ENCODE results near the gene SLCO1B3. TPM values are rescaled to one million over a fixed set of nuclear protein-coding genes. Genes with fewer than 3 reads are reported as not detected.

SLCO1B3 gene
- total RNA-seq, 2 donors from 2014 or later, result not detected

- no peak for ATAC-seq
- Mint-ChIP-seq H3K27ac (no peak overlapping the region), H3K9me3 (peaks cover 8 to 12% of the 10 kb centered on the region in 2 donors), H3K36me3 (no peaks in the 10 kb centered on the region)
- DNase-seq (ENCODE audit: low spot score in 2 of 2), result no peak
These were observed 42.1 kb downstream of the SLCO1B3 start for GRCh38 chr12:20852649-20853048.

- Mint-ChIP-seq H3K9me3 (peaks cover 5 to 6% of the 10 kb centered on the region in 2 donors), H3K36me3 (no peaks in the 10 kb centered on the region), H3K27ac (no peak overlapping the region)
- no peak for DNase-seq (ENCODE audit: low spot score in 2 of 2)
- ATAC-seq, result no peak
These were observed 52.6 kb downstream of the SLCO1B3 start for GRCh38 chr12:20863056-20863455.

- H3K9me3 Mint-ChIP-seq, result peaks cover 10 to 13% of the 10 kb centered on the region in 2 donors
- no peak for DNase-seq (ENCODE audit: low spot score in 2 of 2)
- H3K36me3 Mint-ChIP-seq, result no peaks in the 10 kb centered on the region
- no peak overlapping the region for H3K27ac Mint-ChIP-seq
- ATAC-seq, result no peak
These were observed 55.4 kb downstream of the SLCO1B3 start for GRCh38 chr12:20865873-20866272.

DNA sequence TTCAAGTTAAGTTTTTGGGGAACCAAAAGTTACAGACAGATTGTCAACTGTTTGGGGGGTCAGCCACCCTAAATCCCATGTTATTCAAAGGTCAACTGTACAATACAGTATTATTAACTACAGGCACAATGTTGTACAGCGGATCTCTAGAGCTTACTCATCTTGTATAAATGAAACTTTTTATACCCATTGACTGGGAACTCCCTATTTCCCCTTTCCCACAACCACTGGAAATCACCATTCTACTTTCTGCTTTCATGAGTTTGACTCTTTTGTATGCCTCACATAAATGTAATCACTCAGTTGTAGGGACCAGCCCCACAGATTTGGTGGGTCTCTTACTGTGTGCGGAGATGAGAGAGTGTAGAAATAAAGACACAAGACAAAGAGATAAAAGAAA is 57.8 kb downstream of the SLCO1B3 start:
- no peaks in the 10 kb centered on the region for H3K36me3 Mint-ChIP-seq
- peaks cover 10 to 13% of the 10 kb centered on the region in 2 donors for H3K9me3 Mint-ChIP-seq
- no peak for ATAC-seq

GRCh38 chr12:20883288-20883687 is 72.8 kb downstream of the SLCO1B3 start:
- Mint-ChIP-seq H3K27ac (no peak overlapping the region), H3K36me3 (no peaks in the 10 kb centered on the region), H3K9me3 (peaks cover 10 to 12% of the 10 kb centered on the region in 2 donors)
- no peak for DNase-seq (ENCODE audit: low spot score in 2 of 2)
- no peak for ATAC-seq

More for the DNA sequence above, 57.8 kb downstream of the SLCO1B3 start:
- no peak overlapping the region for H3K27ac Mint-ChIP-seq
- no peak for DNase-seq (ENCODE audit: low spot score in 2 of 2)

DNA sequence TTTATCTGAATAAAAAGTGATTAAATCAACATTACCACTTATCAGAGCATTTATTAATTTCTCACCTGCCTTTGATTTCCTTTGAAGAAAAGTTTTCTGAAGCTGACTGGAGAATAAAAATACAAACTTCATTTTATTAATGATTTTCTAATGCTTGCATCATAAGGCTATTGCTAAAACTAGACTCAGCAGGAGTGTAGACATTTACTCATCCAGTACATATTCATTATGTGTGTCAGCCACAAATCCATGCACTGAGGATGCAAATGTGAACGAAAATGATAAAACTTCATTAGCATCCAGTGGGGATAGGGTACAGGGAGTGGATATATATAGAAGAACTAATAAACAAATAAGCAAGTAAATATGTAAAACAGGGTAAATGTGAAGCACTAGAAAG is 74.6 kb downstream of the SLCO1B3 start:
- ATAC-seq (no peak), DNase-seq (ENCODE audit: low spot score in 2 of 2) (no peak)
- peaks cover 12 to 15% of the 10 kb centered on the region in 2 donors for H3K9me3 Mint-ChIP-seq
- H3K27ac Mint-ChIP-seq, result no peak overlapping the region
- H3K36me3 Mint-ChIP-seq, result no peaks in the 10 kb centered on the region

- no peak overlapping the region for H3K27ac Mint-ChIP-seq
- DNase-seq (ENCODE audit: low spot score in 2 of 2) (no peak), ATAC-seq (no peak)
- H3K9me3 Mint-ChIP-seq, result peaks cover 12 to 15% of the 10 kb centered on the region in 2 donors
- H3K36me3 Mint-ChIP-seq, result no peaks in the 10 kb centered on the region
These were observed 75.0 kb downstream of the SLCO1B3 start for GRCh38 chr12:20885552-20885951.

DNA sequence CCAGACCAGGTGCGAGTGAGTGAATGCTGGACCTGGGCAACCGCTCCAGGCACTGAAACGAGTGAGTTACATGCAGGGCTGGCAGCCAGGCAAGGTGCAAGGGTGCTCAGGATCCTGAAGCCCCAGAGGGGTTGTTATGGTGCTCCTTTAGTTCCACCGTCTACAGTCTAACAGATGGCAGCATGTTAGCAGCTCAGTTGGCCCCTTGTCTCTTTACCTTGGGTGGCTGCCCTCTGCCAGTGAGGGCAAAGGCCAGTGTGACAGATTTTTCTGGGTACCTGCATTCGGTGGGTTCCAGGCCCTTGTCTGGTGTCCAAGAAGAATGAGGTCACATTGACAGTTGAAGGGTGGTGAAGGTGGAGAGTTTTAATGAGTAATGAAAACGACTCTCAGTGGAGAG is 106.8 kb downstream of the SLCO1B3 start:
- no peak for ATAC-seq

DNA sequence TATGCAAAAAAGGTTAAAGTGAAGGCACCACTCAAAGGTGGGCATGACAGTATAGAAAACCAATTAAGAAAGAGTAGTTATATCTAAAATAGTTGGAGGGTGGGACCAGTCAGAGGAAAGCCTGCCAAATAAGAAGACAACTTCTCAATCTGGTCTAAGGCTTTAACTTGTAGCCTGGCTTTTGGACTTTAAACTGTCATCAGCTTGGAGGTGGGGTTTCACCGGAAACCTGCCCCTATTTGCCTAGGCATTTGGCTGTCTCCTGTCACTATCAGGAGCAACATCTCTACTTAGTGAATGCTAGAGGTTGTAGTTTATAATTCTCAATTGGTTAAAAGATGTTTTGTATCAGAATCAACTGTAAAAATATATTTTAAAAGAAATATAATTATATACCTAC is 107.3 kb downstream of the SLCO1B3 start:
- no peak for DNase-seq (ENCODE audit: low spot score in 2 of 2)
- Mint-ChIP-seq H3K36me3 (no peaks in the 10 kb centered on the region), H3K27ac (no peak overlapping the region), H3K9me3 (peaks cover 0 to 18% of the 10 kb centered on the region in 2 donors)
- no peak for ATAC-seq

More for the DNA sequence above, 106.8 kb downstream of the SLCO1B3 start:
- H3K9me3 Mint-ChIP-seq, result peaks cover 0 to 16% of the 10 kb centered on the region in 2 donors
- no peaks in the 10 kb centered on the region for H3K36me3 Mint-ChIP-seq
- no peak overlapping the region for H3K27ac Mint-ChIP-seq
- DNase-seq (ENCODE audit: low spot score in 2 of 2), result no peak

DNA sequence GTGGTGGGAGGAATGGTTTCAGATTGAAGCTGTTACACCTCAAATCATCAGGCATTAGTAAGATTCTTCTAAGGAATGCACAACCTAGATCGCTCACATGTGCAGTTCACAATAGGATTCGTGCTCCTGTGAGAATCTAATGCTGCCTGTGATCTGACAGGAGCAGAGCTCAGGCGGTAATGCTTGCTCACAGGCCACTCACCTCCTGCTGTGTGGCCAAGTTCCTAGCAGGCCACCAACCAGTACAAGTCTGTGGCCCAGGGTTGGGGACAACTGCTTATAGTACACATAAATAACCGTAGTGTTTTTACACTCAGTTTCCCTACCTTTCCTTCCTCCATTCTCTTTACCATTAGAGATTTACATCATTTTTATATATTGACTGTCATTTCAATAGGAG is 121.4 kb downstream of the SLCO1B3 start:
- Mint-ChIP-seq H3K36me3 (no peaks in the 10 kb centered on the region), H3K9me3 (peaks cover 7 to 19% of the 10 kb centered on the region in 2 donors), H3K27ac (no peak overlapping the region)
- ATAC-seq, result no peak
- no peak for DNase-seq (ENCODE audit: low spot score in 2 of 2)

DNA sequence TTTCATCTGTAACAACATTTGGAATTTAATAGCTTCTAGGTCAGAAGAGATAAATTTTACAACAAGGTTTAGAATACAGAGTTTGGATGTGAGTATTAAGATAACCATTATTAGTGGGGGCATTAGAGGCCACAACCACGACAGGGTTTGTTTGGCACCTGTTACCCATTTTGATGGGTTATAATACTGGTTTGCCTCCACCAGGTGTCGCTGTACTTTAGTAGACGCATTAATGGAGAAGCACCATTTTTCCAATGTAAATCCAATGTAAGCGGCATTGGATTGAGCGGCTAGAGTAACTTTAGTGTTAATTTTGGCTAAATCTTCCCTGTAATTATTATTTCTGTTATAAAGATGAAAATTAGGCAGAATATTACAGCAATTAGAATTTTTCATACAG is 136.2 kb downstream of the SLCO1B3 start:
- no peak overlapping the region for H3K27ac Mint-ChIP-seq
- ATAC-seq (no peak), DNase-seq (ENCODE audit: low spot score in 2 of 2) (peak in 1 of 2 donors; percentile 28)
- peaks cover 9 to 10% of the 10 kb centered on the region in 2 donors for H3K9me3 Mint-ChIP-seq
- H3K36me3 Mint-ChIP-seq, result peaks cover 0 to 5% of the 10 kb centered on the region in 2 donors

GRCh38 chr12:20950248-20950647 is 139.7 kb downstream of the SLCO1B3 start:
- Mint-ChIP-seq H3K36me3 (no peaks in the 10 kb centered on the region), H3K9me3 (peaks cover 4 to 8% of the 10 kb centered on the region in 2 donors), H3K27ac (no peak overlapping the region)
- DNase-seq (ENCODE audit: low spot score in 2 of 2) (no peak), ATAC-seq (peak in 1 of 2 donors; percentile 50)

DNA sequence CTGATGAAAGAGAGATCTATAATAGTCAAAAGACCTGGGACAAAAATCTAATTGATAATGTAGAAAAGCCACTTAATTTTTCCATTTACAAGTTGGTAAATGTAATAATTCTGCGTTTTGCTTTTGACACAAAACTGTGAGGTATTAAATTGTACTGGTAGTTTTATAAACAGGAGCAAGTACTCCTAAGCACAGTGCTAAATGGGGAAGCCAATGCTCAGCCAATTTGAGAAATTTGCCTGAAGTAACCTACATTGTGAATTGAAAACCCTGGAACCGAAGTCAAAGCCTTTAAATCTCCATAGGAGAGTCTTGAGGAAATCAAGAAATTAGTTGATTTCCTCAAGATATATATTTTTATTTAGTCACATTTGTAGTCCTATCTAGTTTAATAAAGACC is 152.8 kb downstream of the SLCO1B3 start:
- Mint-ChIP-seq H3K36me3 (peaks cover 0 to 6% of the 10 kb centered on the region in 2 donors), H3K27ac (no peak overlapping the region), H3K9me3 (peaks cover 6 to 17% of the 10 kb centered on the region in 2 donors)
- ATAC-seq (no peak), DNase-seq (ENCODE audit: low spot score in 2 of 2) (no peak)

- H3K27ac Mint-ChIP-seq, result no peak overlapping the region
- DNase-seq (ENCODE audit: low spot score in 2 of 2), result no peak
- H3K9me3 Mint-ChIP-seq, result peaks cover 6 to 15% of the 10 kb centered on the region in 2 donors
- peaks cover 0 to 6% of the 10 kb centered on the region in 2 donors for H3K36me3 Mint-ChIP-seq
- ATAC-seq, result no peak
These were observed 153.3 kb downstream of the SLCO1B3 start for GRCh38 chr12:20963762-20964161.

Other genes with a start within 250 kb of the SLCO1B3 start
- not detected for gene SLCO1C1, start 115.4 kb upstream of the SLCO1B3 start, total RNA-seq